Measurements from ENCODE around the gene KHDC3L. TPM values are rescaled to one million over a fixed set of nuclear protein-coding genes. Genes with fewer than 3 reads are reported as not detected.
"Not testable (repeated sequence)": the region's sequence is repeated elsewhere in the genome, so short reads cannot be mapped to it uniquely, and the experiment has no call there.

Gene KHDC3L
- total and polyA plus RNA-seq, 2 experiments from 2014 or later: not detected

DNA sequence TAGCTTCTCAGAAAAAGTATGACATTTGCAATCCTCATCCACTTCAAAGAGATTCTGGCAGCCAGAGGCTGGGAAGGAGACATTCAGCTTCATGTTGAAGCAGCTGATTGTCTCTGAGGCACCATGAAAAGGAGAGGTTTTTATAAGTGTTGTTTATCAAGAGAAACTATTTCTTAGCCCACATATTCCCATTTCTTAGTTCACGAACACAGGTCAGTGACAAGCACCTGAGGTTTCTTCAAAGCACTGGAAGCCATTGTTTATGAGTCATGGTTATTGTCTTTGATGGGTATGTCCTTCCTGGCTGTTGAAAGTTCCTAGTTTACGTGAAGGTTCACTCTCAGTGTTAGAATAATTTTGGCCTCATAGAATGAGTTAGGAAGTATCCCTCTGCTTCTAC lies 29.2 kb downstream of the KHDC3L start:
- no peak for DNase-seq
- no peak overlapping the region for H3K27ac ChIP-seq
- TF ChIP-seq EZH2phosphoT487 (IDR thresholded peaks at IDR 0.05; ENCODE audit: insufficient read depth, low read depth): no peak
- no peak for TF ChIP-seq EZH2 (IDR thresholded peaks at IDR 0.05; ENCODE audit: insufficient read depth, poor library complexity, severe bottlenecking)
- no peaks in the 10 kb centered on the region for H3K27me3 ChIP-seq (replicated peaks; ENCODE audit: insufficient read depth)
- H3K9me3 ChIP-seq (ENCODE audit: low read depth): no peaks in the 10 kb centered on the region
- no peak overlapping the region for H3K4me3 ChIP-seq
- H3K79me2 ChIP-seq (ENCODE audit: insufficient read depth): no peaks in the 10 kb centered on the region
- no peak overlapping the region for H3K9ac ChIP-seq
- peaks cover 7% of the 10 kb centered on the region for H3K4me1 ChIP-seq (ENCODE audit: insufficient read depth)
- WGBS, 2 experiments (ENCODE audit: low coverage in 1 of 2, low lambda C conversion rate in 2 of 2, missing lambda C conversion rate in 2 of 2): 93 to 97% methylated on average over 2 of the region's 2 CpGs
- H3K36me3 ChIP-seq (ENCODE audit: low read depth): no peaks in the 10 kb centered on the region
- no peaks in the 10 kb centered on the region for H4K20me1 ChIP-seq (ENCODE audit: insufficient read depth)
- no peaks in the 10 kb centered on the region for H3K9me2 ChIP-seq (ENCODE audit: insufficient read depth)
- no peak overlapping the region for H3K4me2 ChIP-seq (ENCODE audit: unreplicated experiment)
- no peak overlapping the region for H2AFZ ChIP-seq
- 0 out of 2 replicates have a peak, but pooled peaks cover 9% of the 10 kb centered on the region for H3F3A ChIP-seq (ENCODE audit: insufficient read depth)
- in situ Hi-C loops (cut with MboI): no loop called here

DNA sequence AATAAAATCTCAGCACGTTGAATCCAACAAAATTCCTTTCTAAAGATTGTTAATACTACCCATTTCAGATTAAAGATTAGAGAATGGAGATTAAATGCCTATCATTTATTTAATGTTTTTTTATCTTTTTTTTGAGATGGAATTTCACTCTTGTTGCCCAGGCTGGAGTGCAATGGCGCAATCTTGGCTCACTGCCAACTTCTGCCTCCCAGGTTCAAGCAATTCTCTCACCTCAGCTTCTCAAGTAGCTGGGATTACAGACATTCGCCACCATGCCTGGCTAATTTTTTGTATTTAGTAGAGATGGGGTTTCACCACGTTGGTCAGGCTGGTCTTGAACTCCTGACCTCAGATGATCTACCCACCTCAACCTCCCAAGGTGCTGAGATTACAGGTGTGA lies 29.7 kb downstream of the KHDC3L start:
- H3K27ac ChIP-seq; H3K9me2 ChIP-seq (ENCODE audit: insufficient read depth); H4K20me1 ChIP-seq (ENCODE audit: insufficient read depth); H3K9ac ChIP-seq; H3K9me3 ChIP-seq (ENCODE audit: low read depth); in situ Hi-C loops (cut with MboI); H3K4me2 ChIP-seq (ENCODE audit: unreplicated experiment); H3K79me2 ChIP-seq (ENCODE audit: insufficient read depth); H3K36me3 ChIP-seq (ENCODE audit: low read depth); H3K4me3 ChIP-seq; DNase-seq; H2AFZ ChIP-seq; H3F3A ChIP-seq (ENCODE audit: insufficient read depth); H3K27me3 ChIP-seq (replicated peaks; ENCODE audit: insufficient read depth); H3K4me1 ChIP-seq (ENCODE audit: insufficient read depth): not testable (repeated sequence)
- WGBS, 2 experiments (ENCODE audit: low coverage in 1 of 2, low lambda C conversion rate in 2 of 2, missing lambda C conversion rate in 2 of 2): 65% methylated on average over 4 of the region's 4 CpGs

GRCh38 chr6:73393278-73393677 lies 30.8 kb downstream of the KHDC3L start:
- peaks cover 3% of the 10 kb centered on the region for H3K4me1 ChIP-seq (ENCODE audit: insufficient read depth)
- H3K27ac ChIP-seq: no peak overlapping the region
- H3K4me2 ChIP-seq (ENCODE audit: unreplicated experiment): no peak overlapping the region
- in situ Hi-C loops (cut with MboI): no loop called here
- H3F3A ChIP-seq (ENCODE audit: insufficient read depth): 0 out of 2 replicates have a peak, but pooled peaks cover 4% of the 10 kb centered on the region
- no peak overlapping the region for H2AFZ ChIP-seq
- H3K4me3 ChIP-seq: no peak overlapping the region
- H4K20me1 ChIP-seq (ENCODE audit: insufficient read depth): no peaks in the 10 kb centered on the region
- DNase-seq: peak; percentile 16
- no peaks in the 10 kb centered on the region for H3K36me3 ChIP-seq (ENCODE audit: low read depth)
- no peaks in the 10 kb centered on the region for H3K27me3 ChIP-seq (replicated peaks; ENCODE audit: insufficient read depth)
- 96 to 100% methylated on average over 3 of the region's 3 CpGs for WGBS, 2 experiments (ENCODE audit: low coverage in 1 of 2, low lambda C conversion rate in 2 of 2, missing lambda C conversion rate in 2 of 2)
- no peaks in the 10 kb centered on the region for H3K9me2 ChIP-seq (ENCODE audit: insufficient read depth)
- H3K9ac ChIP-seq: no peak overlapping the region
- TF ChIP-seq EZH2phosphoT487 (IDR thresholded peaks at IDR 0.05; ENCODE audit: insufficient read depth, low read depth): no peak
- no peak for TF ChIP-seq EZH2 (IDR thresholded peaks at IDR 0.05; ENCODE audit: insufficient read depth, poor library complexity, severe bottlenecking)
- no peaks in the 10 kb centered on the region for H3K79me2 ChIP-seq (ENCODE audit: insufficient read depth)
- no peaks in the 10 kb centered on the region for H3K9me3 ChIP-seq (ENCODE audit: low read depth)

GRCh38 chr6:73394577-73395354 lies 32.3 kb downstream of the KHDC3L start, which contains the start of gene DDX43:
TSS of gene DDX43 (plus strand) at chr6:73394828. CDS start at chr6:73394906, 78 bp downstream.
- H3K4me3 ChIP-seq: peak within 1 kb of the TSS; percentile 57
- H3K36me3 ChIP-seq (ENCODE audit: low read depth): no peaks in the 10 kb centered on the region
- H3F3A ChIP-seq (ENCODE audit: insufficient read depth): no peaks in the 10 kb centered on the region
- H3K79me2 ChIP-seq (ENCODE audit: insufficient read depth): no peaks in the 10 kb centered on the region
- no peaks in the 10 kb centered on the region for H3K4me1 ChIP-seq (ENCODE audit: insufficient read depth)
- peak; percentile 58 for DNase-seq
- in situ Hi-C loops (cut with MboI): no loop called here
- H3K27me3 ChIP-seq (replicated peaks; ENCODE audit: insufficient read depth): no peaks in the 10 kb centered on the region
- H3K9me2 ChIP-seq (ENCODE audit: insufficient read depth): no peaks in the 10 kb centered on the region
- no peak for TF ChIP-seq EZH2 (IDR thresholded peaks at IDR 0.05; ENCODE audit: insufficient read depth, poor library complexity, severe bottlenecking)
- TF ChIP-seq EZH2phosphoT487 (IDR thresholded peaks at IDR 0.05; ENCODE audit: insufficient read depth, low read depth): no peak
- peak within 1 kb of the TSS; percentile 26 for H3K4me2 ChIP-seq (ENCODE audit: unreplicated experiment)
- H3K9ac ChIP-seq: no peak within 1 kb of the TSS
- peak within 1 kb of the TSS; percentile 84 for H2AFZ ChIP-seq
- no peaks in the 10 kb centered on the region for H4K20me1 ChIP-seq (ENCODE audit: insufficient read depth)
- H3K27ac ChIP-seq: no peak within 1 kb of the TSS
- WGBS, 2 experiments (ENCODE audit: low coverage in 1 of 2, low lambda C conversion rate in 2 of 2, missing lambda C conversion rate in 2 of 2): 44 to 61% methylated on average over 39 to 49 of the region's 54 CpGs
- H3K9me3 ChIP-seq (ENCODE audit: low read depth): no peaks in the 10 kb centered on the region

Measured in GM23248 (cell line).